HEK293T (cell line): ENCODE results near the gene FBXO11.
"Not testable (repeated sequence)": the region's sequence is repeated elsewhere in the genome, so short reads cannot be mapped to it uniquely, and the experiment has no call there.

Experiments
- CTCF ChIA-PET: fragments of 350-600 bp; formaldehyde crosslinking; extraction: SDS; loops from one replicate; lab custom pipeline; 2021; ENCODE audit warnings: antibody characterized with exemption, inconsistent platforms; lab: Yijun Ruan, JAX
- POLR2A ChIA-PET: fragments of 350-600 bp; formaldehyde crosslinking; extraction: SDS; loops from one replicate; lab custom pipeline; 2020; ENCODE audit warnings: antibody characterized with exemption, inconsistent platforms; lab: Yijun Ruan, JAX
- DNase-seq: peaks from one replicate; pipeline ENCODE4 v3.0.0; 2012; ENCODE audit warnings: mixed read lengths; ENCODE audit errors: extremely low spot score
- ARNT ChIP-seq: fragments of 450-650 bp; IDR thresholded peaks from 2 replicates; pipeline ENCODE4 v1.6.1; 2017; ENCODE audit warnings: mild to moderate bottlenecking
- BHLHE40 ChIP-seq: fragments of 450-650 bp; IDR thresholded peaks from 2 replicates; pipeline ENCODE4 v1.6.1; 2016; ENCODE audit warnings: mild to moderate bottlenecking, moderate library complexity, borderline replicate concordance
- CTBP1 ChIP-seq: fragments of 450-650 bp; IDR thresholded peaks from 2 replicates; pipeline ENCODE4 v1.6.1; 2016; ENCODE audit warnings: borderline replicate concordance
- ELF4 ChIP-seq: fragments of 450-650 bp; IDR thresholded peaks from 2 replicates; pipeline ENCODE4 v1.6.1; 2017; ENCODE audit warnings: antibody characterized with exemption
- FOXA1 ChIP-seq: fragments of 450-650 bp; IDR thresholded peaks from 2 replicates; pipeline ENCODE4 v1.6.1; 2016; ENCODE audit warnings: mild to moderate bottlenecking
- FOXK2 ChIP-seq: fragments of 450-650 bp; IDR thresholded peaks from 2 replicates; pipeline ENCODE4 v1.6.1; 2016; ENCODE audit warnings: mild to moderate bottlenecking
- FOXM1 ChIP-seq: fragments of 450-650 bp; IDR thresholded peaks from 2 replicates; pipeline ENCODE4 v1.6.1; 2017; ENCODE audit warnings: mild to moderate bottlenecking, borderline replicate concordance
- HDGF ChIP-seq: fragments of 450-650 bp; IDR thresholded peaks from 2 replicates; pipeline ENCODE4 v1.6.1; 2017; ENCODE audit warnings: antibody characterized with exemption, borderline replicate concordance
- L3MBTL2 ChIP-seq: fragments of 450-650 bp; conservative IDR thresholded peaks from 2 replicates; pipeline ENCODE4 v1.6.1; 2016; ENCODE audit warnings: mild to moderate bottlenecking
- LEF1 ChIP-seq: fragments of 450-650 bp; IDR thresholded peaks from 2 replicates; pipeline ENCODE4 v1.6.1; 2017; ENCODE audit warnings: mild to moderate bottlenecking, borderline replicate concordance
- NFRKB ChIP-seq: fragments of 450-650 bp; IDR thresholded peaks from 2 replicates; pipeline ENCODE4 v1.6.1; 2016; ENCODE audit warnings: mild to moderate bottlenecking, moderate library complexity
- PKNOX1 ChIP-seq: fragments of 450-650 bp; IDR thresholded peaks from 2 replicates; pipeline ENCODE4 v1.6.1; 2016
- SP1 ChIP-seq: fragments of 450-650 bp; IDR thresholded peaks from 2 replicates; pipeline ENCODE4 v1.6.1; 2017
- SUZ12 ChIP-seq: fragments of 450-650 bp; IDR thresholded peaks from 2 replicates; pipeline ENCODE4 v1.6.1; 2016; ENCODE audit warnings: mild to moderate bottlenecking
- TARDBP ChIP-seq: fragments of 450-650 bp; IDR thresholded peaks from 2 replicates; pipeline ENCODE4 v1.6.1; 2016
- ZNF384 ChIP-seq: fragments of 450-650 bp; IDR thresholded peaks from 2 replicates; pipeline ENCODE4 v1.6.1; 2016

FBXO11 gene

DNA sequence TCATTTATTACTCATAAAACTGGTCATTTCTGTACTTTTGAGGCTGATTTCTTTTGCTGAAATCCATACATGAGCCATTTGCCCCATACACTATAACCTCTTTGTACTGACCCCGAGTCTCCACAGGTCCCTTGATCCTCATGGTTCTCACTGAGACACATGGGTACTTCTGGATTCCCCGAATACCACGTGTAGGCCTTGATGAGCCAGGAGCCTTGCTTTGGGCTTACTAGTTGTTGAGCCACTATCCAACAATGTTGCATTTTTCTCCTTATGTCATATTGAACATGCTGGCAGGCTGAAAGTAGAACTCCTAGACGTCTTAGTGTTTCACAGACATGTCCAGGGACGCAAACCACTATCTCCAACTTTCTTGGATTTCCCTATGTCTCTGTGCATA is 2.4 kb upstream of the FBXO11 start:
- POLR2A ChIA-PET = no interaction called here
- TF ChIP-seq ARNT (no peak), FOXM1 (no peak), TARDBP (no peak), HDGF (no peak), NFRKB (no peak)
- DNase-seq = no peak
- CTCF ChIA-PET = interaction anchor here (0.9 kb wide), 1 partner anchor 51 kb away, joined by 3 read pairs; no protein-coding TSS in a partner anchor

- TF ChIP-seq PKNOX1 (0 out of 2 replicates have a peak, but pooled peaks have one; percentile 21), BHLHE40 (no peak), L3MBTL2 (no peak)
- ChIA-PET CTCF (interaction anchor here (0.6 kb wide), 1 partner anchor 385 kb away, joined by 4 read pairs; no protein-coding TSS in a partner anchor), POLR2A (interaction anchor here (0.9 to 1.2 kb wide), 4 partner anchors 12 to 198 kb away, joined by 3 to 8 read pairs (median 7); partner anchors contain the start of gene MSH6)
- no peak for DNase-seq
These were observed 912 bp upstream of the FBXO11 start for GRCh38 chr2:47907039-47907781.

GRCh38 chr2:47905386-47906156 is 727 bp downstream of the FBXO11 start:
- 0 out of 2 replicates have a peak, but pooled peaks have one; percentile 15 for TF ChIP-seq FOXM1
- TF ChIP-seq FOXK2 = no peak
- peak; percentile 32 for DNase-seq
- ChIA-PET CTCF (no interaction called here), POLR2A (no interaction called here)

GRCh38 chr2:47903781-47904490 is 2.4 kb downstream of the FBXO11 start:
- CTCF ChIA-PET = no interaction called here
- no peak for DNase-seq
- POLR2A ChIA-PET = no interaction called here

GRCh38 chr2:47901892-47902291 is 4.4 kb downstream of the FBXO11 start:
- POLR2A ChIA-PET, CTCF ChIA-PET, DNase-seq: not testable (repeated sequence)

More at GRCh38 chr2:47903781-47904490, 2.4 kb downstream of the FBXO11 start:
- TF ChIP-seq SP1 (no peak), SUZ12 (no peak), BHLHE40 (no peak), HDGF (no peak), FOXA1 (no peak), NFRKB (no peak), FOXK2 (no peak), L3MBTL2 (no peak), ELF4 (no peak), FOXM1 (no peak), LEF1 (no peak), TARDBP (no peak), ZNF384 (no peak)

DNA sequence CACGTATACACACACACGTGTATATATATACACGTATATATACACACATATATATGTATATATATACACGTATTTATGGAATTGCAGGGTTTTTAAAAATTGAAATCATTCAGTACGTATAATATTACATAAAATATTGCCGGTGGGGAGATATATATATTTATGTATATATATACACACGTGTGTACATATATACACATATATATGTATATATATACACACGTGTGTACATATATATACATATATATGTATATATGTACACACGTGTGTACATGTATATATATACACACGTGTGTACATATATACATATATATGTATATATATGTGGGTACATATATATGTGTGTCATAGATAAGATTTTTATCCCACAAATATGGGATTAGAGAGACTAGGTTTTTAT is 5.4 kb downstream of the FBXO11 start:
- POLR2A ChIA-PET = no interaction called here
- CTCF ChIA-PET = no interaction called here
- DNase-seq = no peak
- no peak for TF ChIP-seq CTBP1
- no peak for TF ChIP-seq L3MBTL2
- TF ChIP-seq ZNF384 = no peak
- no peak for TF ChIP-seq SUZ12
- no peak for TF ChIP-seq TARDBP

DNA sequence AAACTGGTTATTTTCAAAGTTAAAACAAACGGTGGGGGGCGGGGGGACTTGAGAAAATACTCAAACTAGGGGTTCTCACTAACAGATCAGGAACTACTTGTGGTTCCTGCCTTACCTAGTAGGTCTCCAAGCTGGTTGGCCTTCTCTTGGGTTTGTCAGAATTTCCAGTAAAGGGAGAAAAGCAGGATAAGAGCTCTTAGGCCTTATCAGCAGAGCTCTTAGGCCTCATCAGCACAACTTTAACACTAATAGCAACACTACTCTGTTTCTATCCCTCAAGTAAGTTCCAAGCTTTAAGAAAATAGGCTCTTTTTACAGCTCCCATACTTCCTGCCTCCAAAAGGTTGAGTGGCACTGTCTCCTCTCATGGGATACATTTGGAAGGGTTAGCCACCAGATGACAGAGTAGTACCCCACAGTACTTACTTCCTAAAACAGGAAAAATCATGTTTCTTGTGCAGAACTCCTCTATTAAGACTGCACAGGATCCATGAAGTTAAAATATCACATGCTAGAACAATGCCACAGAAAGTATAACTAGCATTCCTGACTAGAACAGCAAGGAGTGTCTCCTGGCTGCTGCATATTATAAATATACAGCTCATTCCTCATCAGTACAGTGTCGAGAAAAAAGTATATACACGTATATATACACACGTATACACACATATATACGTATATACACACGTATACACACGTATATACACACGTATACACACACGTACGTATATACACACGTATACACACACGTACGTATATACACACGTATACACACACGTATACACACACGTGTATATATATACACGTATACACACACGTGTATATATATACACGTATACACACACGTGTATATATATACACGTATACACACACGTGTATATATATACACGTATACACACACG is 6.1 kb downstream of the FBXO11 start:
- DNase-seq = no peak
- CTCF ChIA-PET = interaction anchor here (1.1 kb wide), 1 partner anchor 207 kb away, joined by 3 read pairs; no protein-coding TSS in a partner anchor

More for the DNA sequence above, 6.1 kb downstream of the FBXO11 start:
- POLR2A ChIA-PET = no interaction called here
- TF ChIP-seq FOXK2 (no peak), ELF4 (no peak), PKNOX1 (no peak), NFRKB (no peak), ZNF384 (no peak), FOXM1 (no peak), CTBP1 (no peak), BHLHE40 (no peak), LEF1 (no peak), SUZ12 (no peak)
